Measurements from ENCODE around the gene ZBTB20.

- no peak for TF ChIP-seq CTCF (IDR thresholded peaks at IDR 0.05)
- TF ChIP-seq POLR2A (IDR thresholded peaks at IDR 0.05; ENCODE audit: low read depth), result no peak
These were observed 783.4 kb downstream of the ZBTB20 start for GRCh38 chr3:114363554-114364202.

All from esophagus muscularis mucosa (tissue), 3 donors.